ENCODE measurements around the gene CDH4. TPM values are rescaled to one million over a fixed set of nuclear protein-coding genes. Genes with fewer than 3 reads are reported as not detected.

Gene CDH4
- total and polyA plus RNA-seq, 9 of the 15 experiments (the other 6 are each of a cell fraction or from before 2014, with no cell fraction given), result 0.04 TPM; not detected in 8

- POLR2A ChIA-PET, result interaction anchor here (0.6 kb wide), 2 partner anchors 13 to 69 kb away, joined by 3 read pairs; no protein-coding TSS in a partner anchor
- intact Hi-C loops (cut with micrococcal nuclease), result no loop called here
- Histone ChIP-seq H3K27ac (ENCODE audit: extremely low read depth, low read depth, low read length) (no peak overlapping the region), H3K9me3 (replicated peaks; ENCODE audit: control insufficient read depth, insufficient read depth, low read depth, low read length) (no peaks in the 10 kb centered on the region), H4K20me1 (replicated peaks; ENCODE audit: control insufficient read depth, insufficient read depth, low read length) (no peaks in the 10 kb centered on the region; the same call in 1 of the 2 replicates), H3K4me2 (ENCODE audit: insufficient read depth, low read length) (no peak overlapping the region), H3K4me3 (no peak overlapping the region), H3K9me1 (ENCODE audit: control insufficient read depth, insufficient read depth, low read length) (peaks cover 5% of the 10 kb centered on the region), H3K9ac (ENCODE audit: insufficient read depth in 1 of 2, low read depth in 2 of 2, low read length in 2 of 2) (no peak overlapping the region), H3K4me1 (replicated peaks in 1 of 2; ENCODE audit: control insufficient read depth in 2 of 2, insufficient read depth in 2 of 2, low read length in 2 of 2) (no peaks in the 10 kb centered on the region), H2AFZ (ENCODE audit: low read depth, low read length) (no peak overlapping the region), H3K79me2 (ENCODE audit: control insufficient read depth, insufficient read depth, low read length) (no peaks in the 10 kb centered on the region), H3K27me3 (ENCODE audit: control insufficient read depth in 2 of 2, insufficient read depth in 2 of 2, low read length in 2 of 2) (peaks cover 0 to 12% of the 10 kb centered on the region in 2 experiments; a peak in 1 of 5 replicates), H3K36me3 (ENCODE audit: control insufficient read depth, insufficient read depth, low read length) (no peaks in the 10 kb centered on the region)
- FAIRE-seq (no peak), ATAC-seq (no peak), DNase-seq (ENCODE audit: extremely low read depth in 1 of 4, low spot score in 3 of 4) (no peak)
- 2% methylated on average over 13 of the region's 13 CpGs for WGBS (ENCODE audit: insufficient coverage, low coverage, missing lambda C conversion rate)
- in situ Hi-C loops (cut with MboI), result no loop called here
- CTCF ChIA-PET (ENCODE audit: low intra/inter-chr PET ratio), result no interaction called here
- BruUV-seq (replicated peaks), result no TSS peak
- TF ChIP-seq ZNF668 (CRISPR knock-in tag; IDR thresholded peaks at IDR 0.05) (no peak), ZBTB49 (CRISPR knock-in tag; IDR thresholded peaks at IDR 0.05; ENCODE audit: borderline replicate concordance) (no peak), POLR2A (conservative IDR thresholded peaks at IDR 0.05) (no peak), U2AF2 (optimal IDR thresholded peaks at IDR 0.05; ENCODE audit: low read depth, low read length) (no peak), ZNF830 (CRISPR knock-in tag; IDR thresholded peaks at IDR 0.05) (no peak), ARID1B (IDR thresholded peaks at IDR 0.05) (no peak), PHF20 (IDR thresholded peaks at IDR 0.05; ENCODE audit: partially characterized antibody) (no peak), ZNF398 (CRISPR knock-in tag; IDR thresholded peaks at IDR 0.05) (no peak), ZNF280A (IDR thresholded peaks at IDR 0.05; ENCODE audit: low read depth, partially characterized antibody) (no peak), SRSF7 (optimal IDR thresholded peaks at IDR 0.05; ENCODE audit: low read depth, low read length) (no peak), PRDM10 (IDR thresholded peaks at IDR 0.05; ENCODE audit: partially characterized antibody) (no peak), CBX2 (IDR thresholded peaks at IDR 0.05; ENCODE audit: insufficient read depth, low read length, poor library complexity, severe bottlenecking) (no peak)
Observed at GRCh38 chr20:61611401-61612180, 359.5 kb downstream of the CDH4 start.
